SKM-1 (cell line): ENCODE measurements around the gene C5.

Experiments
- DNase-seq: peaks from one replicate; lab custom pipeline; 2025; ENCODE audit not compliant: unreplicated experiment; lab: John Stamatoyannopoulos, UW

The C5 gene

GRCh38 chr9:120926397-120926928, 123.6 kb downstream of the C5 start, which contains the start of gene TRAF1:
TSS of gene TRAF1 (minus strand) at chr9:120926796. CDS start at chr9:120926075, 721 bp downstream.
- peak; percentile 78 for DNase-seq

GRCh38 chr9:120925535-120926396, 124.3 kb downstream of the C5 start:
- DNase-seq: no peak

- DNase-seq: no peak
Measured at GRCh38 chr9:120924698-120925534, 125.2 kb downstream of the C5 start.

GRCh38 chr9:120923620-120924328, 126.3 kb downstream of the C5 start:
- DNase-seq: no peak

- DNase-seq: no peak
Measured at GRCh38 chr9:120922404-120923195, 127.5 kb downstream of the C5 start.

- DNase-seq: no peak
Measured at GRCh38 chr9:120921661-120922181, 128.4 kb downstream of the C5 start.

GRCh38 chr9:120920806-120921178, 129.3 kb downstream of the C5 start:
- DNase-seq: no peak

GRCh38 chr9:120919843-120920805, 130.0 kb downstream of the C5 start:
- no peak for DNase-seq

GRCh38 chr9:120918931-120919842, 130.9 kb downstream of the C5 start:
- DNase-seq: no peak

- no peak for DNase-seq
Measured at GRCh38 chr9:120917929-120918762, 131.9 kb downstream of the C5 start.

- DNase-seq: no peak
Measured at GRCh38 chr9:120916991-120917880, 132.8 kb downstream of the C5 start.

- no peak for DNase-seq
Measured at GRCh38 chr9:120916588-120916987, 133.5 kb downstream of the C5 start.

- no peak for DNase-seq
Measured at GRCh38 chr9:120915854-120916470, 134.1 kb downstream of the C5 start.

- DNase-seq: no peak
Measured at GRCh38 chr9:120914953-120915352, 135.1 kb downstream of the C5 start.

- no peak for DNase-seq
Measured at GRCh38 chr9:120914396-120914795, 135.7 kb downstream of the C5 start.
